ENCODE results near the gene SHISA2. TPM values are rescaled to one million over a fixed set of nuclear protein-coding genes. Genes with fewer than 3 reads are reported as not detected.
"Not testable (repeated sequence)": the region's sequence is repeated elsewhere in the genome, so short reads cannot be mapped to it uniquely, and the experiment has no call there.

Gene SHISA2
- total RNA-seq: under 1 TPM; 0.38 to 0.43 TPM

DNA sequence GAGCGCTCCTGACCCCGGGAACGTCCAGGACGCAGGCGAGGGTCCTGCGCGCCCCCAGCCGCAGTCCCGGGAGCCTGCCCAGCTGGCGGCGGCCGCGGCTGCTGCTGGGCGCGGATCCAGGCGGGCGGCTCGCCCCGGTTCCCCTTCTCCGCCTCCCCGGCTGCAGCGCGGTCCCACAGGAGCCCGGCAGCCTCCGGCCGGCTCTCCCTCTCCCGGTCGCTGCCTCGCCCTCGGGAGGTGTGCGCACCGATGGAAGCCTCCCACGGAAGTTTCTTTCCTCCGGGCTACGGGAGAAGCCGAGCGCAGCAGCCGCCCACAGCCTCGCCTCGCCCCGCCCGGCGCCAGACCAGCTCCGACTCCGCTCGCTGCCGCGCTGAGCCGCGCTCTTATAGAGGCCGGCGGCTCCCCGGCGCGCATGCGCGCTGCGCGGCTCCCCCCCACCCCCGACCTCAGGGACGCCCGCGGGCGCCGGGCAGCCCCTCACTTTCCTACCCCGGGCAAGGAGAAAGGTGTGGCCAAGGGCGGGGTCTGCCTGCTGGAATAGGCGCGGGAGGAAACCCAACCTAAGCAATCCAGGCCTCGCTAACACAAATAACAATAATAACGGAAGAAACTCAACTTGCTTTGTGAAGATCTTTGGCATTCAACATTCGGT, at the start of gene SHISA2:
Gene SHISA2 (minus strand): TSS at position 360 of the 655 bp plus-strand sequence. CDS start 1,041 bp downstream, outside the sequence.
- H3K27ac Mint-ChIP-seq: no peak within 1 kb of the TSS

DNA sequence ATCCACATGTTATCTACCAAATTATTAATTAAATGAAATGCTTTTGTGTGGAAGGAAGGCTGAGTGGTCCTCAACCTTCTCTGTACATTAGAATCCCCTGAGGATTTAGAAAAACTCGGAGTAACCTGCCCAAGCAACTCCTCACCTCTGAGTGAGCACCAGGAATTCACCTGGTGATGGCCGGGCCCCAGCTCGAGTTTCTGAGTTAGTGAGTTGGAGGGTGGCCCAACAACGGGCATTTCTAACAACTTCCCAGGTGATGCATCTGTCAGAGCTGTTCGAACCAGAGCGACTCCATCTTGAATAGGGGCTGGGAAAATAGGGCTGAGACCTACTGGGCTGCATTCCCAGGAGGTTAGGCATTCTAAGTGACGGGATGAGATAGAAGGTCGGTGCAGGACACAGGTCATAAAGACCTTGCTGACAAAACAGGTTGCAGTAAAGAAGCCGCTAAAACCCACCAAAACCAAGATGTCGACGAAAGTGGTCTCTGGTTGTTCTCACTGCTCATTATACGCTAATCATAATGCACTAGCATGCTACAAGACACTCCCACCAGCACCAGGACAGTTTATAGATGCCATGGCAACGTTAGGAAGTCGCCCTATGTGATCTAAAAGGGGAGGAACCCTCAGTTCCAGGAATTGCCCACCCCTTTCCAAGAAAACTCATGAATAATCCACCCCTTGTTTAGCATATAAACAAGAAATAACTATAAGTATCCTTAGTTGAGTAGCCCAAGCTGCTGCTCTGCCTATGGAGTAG, 44.2 kb upstream of the SHISA2 start:
- H3K27ac Mint-ChIP-seq: no peak overlapping the region
- H3K4me1 Mint-ChIP-seq: no peaks in the 10 kb centered on the region
- no peaks in the 10 kb centered on the region for H3K9me3 Mint-ChIP-seq
- H3K27me3 Mint-ChIP-seq: peaks cover 10% of the 10 kb centered on the region
- no peak overlapping the region for H3K4me3 Mint-ChIP-seq
- ChIA-PET CTCF (no interaction called here), POLR2A (no interaction called here)
- DNase-seq: no peak
- H3K36me3 Mint-ChIP-seq (ENCODE audit: low read depth): no peaks in the 10 kb centered on the region

More for the DNA sequence above, at the start of gene SHISA2:
- H3K9me3 Mint-ChIP-seq: no peaks in the 10 kb centered on the region
- peak; percentile 27 for DNase-seq
- H3K4me3 Mint-ChIP-seq: peak within 1 kb of the TSS; percentile 49
- no peaks in the 10 kb centered on the region for H3K36me3 Mint-ChIP-seq (ENCODE audit: low read depth)
- ChIA-PET POLR2A (no interaction called here), CTCF (no interaction called here)
- H3K27me3 Mint-ChIP-seq: peaks cover 57% of the 10 kb centered on the region
- H3K4me1 Mint-ChIP-seq: peaks cover 24% of the 10 kb centered on the region

GRCh38 chr13:26095338-26095737, 43.5 kb upstream of the SHISA2 start:
- CTCF ChIA-PET: no interaction called here
- Mint-ChIP-seq H3K27ac (no peak overlapping the region), H3K36me3 (ENCODE audit: low read depth) (no peaks in the 10 kb centered on the region), H3K4me3 (no peak overlapping the region), H3K9me3 (no peaks in the 10 kb centered on the region), H3K4me1 (no peaks in the 10 kb centered on the region), H3K27me3 (peaks cover 10% of the 10 kb centered on the region)
- no peak for DNase-seq
- POLR2A ChIA-PET: no interaction called here

DNA sequence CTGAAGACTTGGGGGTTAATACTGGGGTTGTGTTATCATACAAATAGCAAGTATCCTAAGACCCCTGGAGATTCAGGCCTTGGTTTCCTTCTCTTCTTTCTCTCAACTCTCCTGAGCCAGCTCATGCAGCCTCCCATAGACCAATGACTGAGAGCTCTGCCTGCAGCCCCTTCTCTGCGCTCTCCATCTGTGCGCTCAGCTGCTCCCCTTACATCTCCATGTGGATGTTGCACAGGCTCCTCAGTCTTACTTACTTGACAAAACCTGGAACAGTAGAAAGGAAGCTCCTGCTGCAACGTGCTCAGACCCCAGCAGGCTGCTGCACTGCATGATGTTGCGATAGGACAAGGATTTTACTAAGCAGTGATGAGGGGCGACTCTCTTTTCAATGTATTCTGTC, 25.0 kb upstream of the SHISA2 start:
- H3K4me1 Mint-ChIP-seq; POLR2A ChIA-PET; H3K4me3 Mint-ChIP-seq; H3K9me3 Mint-ChIP-seq; H3K36me3 Mint-ChIP-seq (ENCODE audit: low read depth); H3K27ac Mint-ChIP-seq; DNase-seq: not testable (repeated sequence)
- CTCF ChIA-PET: interaction anchor here (2.2 kb wide), 1 partner anchor 248 kb away, joined by 5 read pairs; no protein-coding TSS in a partner anchor
- H3K27me3 Mint-ChIP-seq: peaks cover 17% of the 10 kb centered on the region

GRCh38 chr13:26075498-26075897, 23.7 kb upstream of the SHISA2 start:
- peaks cover 26% of the 10 kb centered on the region for H3K27me3 Mint-ChIP-seq
- POLR2A ChIA-PET: no interaction called here
- no peak overlapping the region for H3K4me3 Mint-ChIP-seq
- no peaks in the 10 kb centered on the region for H3K4me1 Mint-ChIP-seq
- DNase-seq: no peak
- CTCF ChIA-PET: interaction anchor here (2.2 kb wide), 1 partner anchor 246 kb away, joined by 5 read pairs; no protein-coding TSS in a partner anchor
- H3K9me3 Mint-ChIP-seq: no peaks in the 10 kb centered on the region
- H3K36me3 Mint-ChIP-seq (ENCODE audit: low read depth): no peaks in the 10 kb centered on the region
- no peak overlapping the region for H3K27ac Mint-ChIP-seq

DNA sequence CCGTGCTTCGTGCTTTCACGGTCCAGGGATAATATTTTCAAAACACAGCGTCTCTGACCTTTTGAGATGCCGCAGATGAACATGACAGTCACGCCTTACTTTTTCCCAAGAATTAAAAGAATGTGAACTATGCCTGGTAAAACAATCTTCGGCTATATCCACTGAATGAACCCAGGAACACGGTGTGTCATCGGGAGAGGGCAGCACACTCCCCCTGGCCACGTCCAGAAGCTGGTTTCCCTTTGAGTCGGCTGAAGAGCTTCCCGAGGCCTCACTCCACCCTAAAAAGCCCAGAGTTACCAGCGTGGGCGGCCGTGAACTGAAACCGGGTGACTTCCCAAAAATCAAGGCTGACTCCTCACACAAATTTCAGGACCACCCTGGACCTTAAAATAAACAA, 22.9 kb upstream of the SHISA2 start:
- no peak for DNase-seq
- ChIA-PET CTCF (no interaction called here), POLR2A (no interaction called here)
- Mint-ChIP-seq H3K4me1 (no peaks in the 10 kb centered on the region), H3K36me3 (ENCODE audit: low read depth) (no peaks in the 10 kb centered on the region), H3K4me3 (no peak overlapping the region), H3K9me3 (no peaks in the 10 kb centered on the region), H3K27ac (no peak overlapping the region), H3K27me3 (peaks cover 26% of the 10 kb centered on the region)

- H3K4me1 Mint-ChIP-seq; H3K4me3 Mint-ChIP-seq; DNase-seq; POLR2A ChIA-PET; H3K36me3 Mint-ChIP-seq (ENCODE audit: low read depth); H3K9me3 Mint-ChIP-seq; H3K27ac Mint-ChIP-seq: not testable (repeated sequence)
- peaks cover 28% of the 10 kb centered on the region for H3K27me3 Mint-ChIP-seq
- CTCF ChIA-PET: interaction anchor here (2.3 kb wide), 1 partner anchor 498 kb away, joined by 10 read pairs; no protein-coding TSS in a partner anchor
Measured at GRCh38 chr13:26072335-26072734, 20.5 kb upstream of the SHISA2 start.

DNA sequence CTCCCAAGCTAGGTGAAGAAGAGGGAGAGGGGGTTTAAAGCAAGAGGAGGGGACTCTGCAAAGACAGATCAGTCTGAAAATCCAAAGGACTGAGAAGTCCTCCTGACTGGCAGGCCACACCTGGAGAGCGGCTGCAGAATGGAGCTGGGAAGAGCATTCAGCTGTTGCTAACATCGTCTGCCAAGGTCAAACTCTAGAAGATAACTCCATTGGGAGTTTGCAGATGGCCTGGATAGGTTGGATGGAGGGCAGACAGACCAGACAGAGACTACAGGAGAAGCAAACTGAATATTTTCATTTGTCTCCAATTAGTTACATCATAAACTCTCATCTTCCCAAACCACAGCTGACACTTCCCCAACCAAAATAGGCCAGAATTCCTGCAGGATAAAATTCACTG, 19.9 kb upstream of the SHISA2 start:
- Mint-ChIP-seq H3K27me3 (peaks cover 27% of the 10 kb centered on the region), H3K27ac (no peak overlapping the region), H3K9me3 (no peaks in the 10 kb centered on the region), H3K4me3 (no peak overlapping the region), H3K36me3 (ENCODE audit: low read depth) (no peaks in the 10 kb centered on the region), H3K4me1 (no peaks in the 10 kb centered on the region)
- DNase-seq: no peak
- ChIA-PET POLR2A (no interaction called here), CTCF (interaction anchor here (1.9 to 2.3 kb wide), 2 partner anchors 243 to 497 kb away, joined by 5 to 10 read pairs; no protein-coding TSS in a partner anchor)

GRCh38 chr13:26069642-26070041, 17.8 kb upstream of the SHISA2 start:
- H3K4me3 Mint-ChIP-seq; H3K36me3 Mint-ChIP-seq (ENCODE audit: low read depth); POLR2A ChIA-PET; DNase-seq; H3K4me1 Mint-ChIP-seq; H3K27ac Mint-ChIP-seq; H3K9me3 Mint-ChIP-seq: not testable (repeated sequence)
- CTCF ChIA-PET: interaction anchor here (1.2 kb wide), 1 partner anchor 495 kb away, joined by 3 read pairs; no protein-coding TSS in a partner anchor
- peaks cover 18% of the 10 kb centered on the region for H3K27me3 Mint-ChIP-seq

- H3K36me3 Mint-ChIP-seq (ENCODE audit: low read depth); DNase-seq; H3K4me1 Mint-ChIP-seq; H3K9me3 Mint-ChIP-seq; POLR2A ChIA-PET; H3K4me3 Mint-ChIP-seq; H3K27ac Mint-ChIP-seq: not testable (repeated sequence)
- H3K27me3 Mint-ChIP-seq: peaks cover 16% of the 10 kb centered on the region
- CTCF ChIA-PET: interaction anchor here (0.8 to 2.8 kb wide), 2 partner anchors 239 to 494 kb away, joined by 3 to 15 read pairs; no protein-coding TSS in a partner anchor
Measured at GRCh38 chr13:26068372-26068771, 16.6 kb upstream of the SHISA2 start.

- Mint-ChIP-seq H3K9me3 (no peaks in the 10 kb centered on the region), H3K27me3 (peaks cover 19% of the 10 kb centered on the region), H3K27ac (no peak overlapping the region), H3K36me3 (ENCODE audit: low read depth) (no peaks in the 10 kb centered on the region), H3K4me3 (no peak overlapping the region), H3K4me1 (no peaks in the 10 kb centered on the region)
- ChIA-PET CTCF (interaction anchor here (2.8 kb wide), 1 partner anchor 238 kb away, joined by 15 read pairs; no protein-coding TSS in a partner anchor), POLR2A (no interaction called here)
- no peak for DNase-seq
Measured at GRCh38 chr13:26067601-26068000, 15.8 kb upstream of the SHISA2 start.

DNA sequence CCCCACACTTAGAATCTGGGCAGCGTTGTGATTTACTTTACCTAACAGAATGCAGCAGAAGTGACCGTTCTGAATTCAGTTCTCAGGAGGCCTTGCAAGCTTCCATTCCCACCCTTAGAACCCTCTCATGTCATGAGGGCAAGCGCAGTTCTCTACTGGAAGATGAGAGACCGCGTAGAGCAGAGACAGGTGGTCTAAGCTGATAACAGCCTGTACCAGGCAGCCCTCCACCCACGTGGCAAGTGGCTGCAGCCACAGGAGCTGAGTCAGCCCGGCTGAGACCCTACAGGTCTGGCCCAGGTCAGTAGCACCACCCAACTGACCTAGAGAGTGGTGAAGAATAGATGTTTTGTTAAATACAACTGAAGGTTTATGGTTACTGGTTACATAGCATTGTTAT, 14.7 kb upstream of the SHISA2 start:
- POLR2A ChIA-PET: not testable (repeated sequence)

DNA sequence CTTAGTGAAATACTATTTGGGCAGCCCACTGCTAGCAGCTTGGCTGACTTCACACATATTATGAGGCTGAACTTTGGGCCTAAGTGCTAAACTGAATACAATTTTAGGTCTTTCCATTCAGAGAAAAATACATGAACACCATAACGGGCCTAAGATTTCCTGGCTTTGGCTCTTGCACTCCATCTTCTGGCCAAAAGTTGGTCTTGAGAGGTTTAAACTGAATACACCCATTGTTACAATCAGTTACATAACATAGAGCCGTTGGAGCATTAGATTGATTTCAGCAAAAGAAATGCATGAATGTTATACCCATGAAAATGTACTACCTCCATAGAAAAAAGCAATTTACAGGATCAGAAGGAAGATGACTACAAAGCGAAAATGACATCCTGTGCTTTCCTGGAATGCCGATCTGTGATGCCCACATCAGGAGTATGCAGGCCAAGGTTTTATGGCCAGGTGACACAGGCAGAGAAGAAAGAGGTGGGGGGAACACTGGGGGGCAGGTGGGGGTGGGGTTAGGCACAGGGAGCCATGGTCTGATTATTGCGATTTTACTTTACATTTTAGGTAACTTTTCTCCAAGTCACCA, 11.1 kb upstream of the SHISA2 start:
- Mint-ChIP-seq H3K9me3 (no peaks in the 10 kb centered on the region), H3K4me1 (peaks cover 10% of the 10 kb centered on the region), H3K36me3 (ENCODE audit: low read depth) (no peaks in the 10 kb centered on the region), H3K4me3 (no peak overlapping the region), H3K27ac (no peak overlapping the region), H3K27me3 (peaks cover 20% of the 10 kb centered on the region)
- ChIA-PET POLR2A (no interaction called here), CTCF (interaction anchor here (1.2 to 1.9 kb wide), 3 partner anchors 233 to 488 kb away, joined by 4 to 12 read pairs (median 6); no protein-coding TSS in a partner anchor)
- DNase-seq: peak; percentile 30

More for the DNA sequence above, 14.7 kb upstream of the SHISA2 start:
- not testable (repeated sequence) for H3K27ac Mint-ChIP-seq; H3K36me3 Mint-ChIP-seq (ENCODE audit: low read depth); H3K4me1 Mint-ChIP-seq; DNase-seq; H3K4me3 Mint-ChIP-seq; H3K9me3 Mint-ChIP-seq
- peaks cover 15% of the 10 kb centered on the region for H3K27me3 Mint-ChIP-seq
- CTCF ChIA-PET: interaction anchor here (2.0 to 2.8 kb wide), 2 partner anchors 237 to 492 kb away, joined by 7 to 15 read pairs; no protein-coding TSS in a partner anchor
